ENCODE data around the gene SLC4A5. TPM values are rescaled to one million over a fixed set of nuclear protein-coding genes. Genes with fewer than 3 reads are reported as not detected.

The SLC4A5 gene
- total and polyA plus RNA-seq, 2 of the 8 experiments (the other 6 are each of a cell fraction or from before 2014, with no cell fraction given), result 0.42 to 0.52 TPM

GRCh38 chr2:74188018-74188601 lies 155.1 kb downstream of the SLC4A5 start:
- CTCF ChIA-PET (ENCODE audit: partially characterized antibody), result interaction anchor here (0.6 to 1.8 kb wide), 5 partner anchors 8 to 36 kb away, joined by 3 to 5 read pairs (median 4); partner anchors contain the start of genes MOB1A and MTHFD2
- DNase-seq (ENCODE audit: low read depth in 1 of 2, low spot score in 2 of 2), result no peak

More at GRCh38 chr2:74188018-74188601, 155.1 kb downstream of the SLC4A5 start:
- no peaks in the 10 kb centered on the region for H3K23me2 ChIP-seq (ENCODE audit: low read depth, low read length)
- H2BK15ac ChIP-seq (ENCODE audit: low read length), result no peak overlapping the region
- peak overlapping the region; percentile 87 for H2BK20ac ChIP-seq (ENCODE audit: low read length)
- H4K8ac ChIP-seq (ENCODE audit: extremely low read depth, insufficient read depth, low read length), result peak overlapping the region; percentile 86
- H4K91ac ChIP-seq (replicated peaks; ENCODE audit: insufficient read length, low read length), result peak overlapping the region; percentile 91
- H3K4ac ChIP-seq (replicated peaks; ENCODE audit: insufficient read length, low read depth, low read length), result peak overlapping the region; percentile 98
- 73% methylated on average over 6 of the region's 6 CpGs; no CpG with 5 or more reads in 1 of the 2 experiments for WGBS, 2 experiments (ENCODE audit: extremely low coverage in 1 of 2, insufficient coverage in 1 of 2, insufficient read length in 1 of 2, insufficient replicate concordance in 2 of 2, low coverage in 1 of 2, low lambda C conversion rate in 2 of 2, missing lambda C conversion rate in 1 of 2)
- peak overlapping the region; percentile 84 for H3K18ac ChIP-seq (ENCODE audit: extremely low read depth, low read length)
- no peaks in the 10 kb centered on the region for H3K79me2 ChIP-seq (ENCODE audit: control insufficient read depth in 1 of 2, insufficient read depth in 2 of 2, low read length in 2 of 2)
- H4K20me1 ChIP-seq (replicated peaks in 1 of 2; ENCODE audit: control insufficient read depth in 1 of 2, insufficient read depth in 2 of 2, low read length in 2 of 2), result no peaks in the 10 kb centered on the region
- H3K4me2 ChIP-seq (ENCODE audit: insufficient read depth in 1 of 2, low read depth in 2 of 2, low read length in 2 of 2), result peak overlapping the region; percentile 34 to 42
- H3K4me3 ChIP-seq (ENCODE audit: extremely low read depth in 1 of 4, insufficient read depth in 2 of 4, low read depth in 3 of 4, low read length in 4 of 4), result 0 out of 8 replicates have a peak overlapping the region, but pooled peaks of 1 of the 4 experiments have one; percentile 5
- H3K23ac ChIP-seq (ENCODE audit: insufficient read length), result no peak overlapping the region
- TF ChIP-seq TBP (IDR thresholded peaks at IDR 0.05; ENCODE audit: low read depth, low read length) (peak; percentile 39; the same call in 1 of the 2 replicates), TCF12 (IDR thresholded peaks at IDR 0.05; ENCODE audit: low read depth, low read length) (no peak)
- POLR2A ChIA-PET (ENCODE audit: partially characterized antibody), result interaction anchor here (0.8 to 72.1 kb wide), 4 partner anchors 10 to 68 kb away, joined by 3 to 2699 read pairs (median 1351); partner anchors contain the start of genes BOLA3, MOB1A and MTHFD2
- peak overlapping the region; percentile 86 for H3K56ac ChIP-seq (replicated peaks; ENCODE audit: insufficient read length, low read depth, low read length)
- H3K79me1 ChIP-seq (ENCODE audit: low read depth, low read length), result no peaks in the 10 kb centered on the region
- peak overlapping the region; percentile 2 for H3K14ac ChIP-seq (ENCODE audit: insufficient read length)
- FAIRE-seq, result no peak
- peak overlapping the region; percentile 89 for H4K5ac ChIP-seq (ENCODE audit: insufficient read length, low read depth, low read length)
- H3K36me3 ChIP-seq (ENCODE audit: control insufficient read depth in 2 of 4, insufficient read depth in 4 of 4, low read length in 3 of 4), result no peaks in the 10 kb centered on the region
- no peak overlapping the region; a peak in 2 of 7 replicates for H3K9ac ChIP-seq (replicated peaks in 1 of 4; ENCODE audit: extremely low read depth in 1 of 4, low read depth in 3 of 4, low read length in 3 of 4)
- H3K27ac ChIP-seq (ENCODE audit: low read depth, low read length), result peak overlapping the region; percentile 69
- peak overlapping the region; percentile 91 for H2AFZ ChIP-seq (ENCODE audit: low read length)
- H2BK5ac ChIP-seq (ENCODE audit: low read depth, low read length), result peak overlapping the region; percentile 78; the same call in 1 of the 2 replicates
- peaks cover 2 to 13% (median 3%) of the 10 kb centered on the region in 4 experiments for H3K4me1 ChIP-seq (replicated peaks in 1 of 4; ENCODE audit: control insufficient read depth in 3 of 4, insufficient read depth in 4 of 4, low read length in 3 of 4)
- H3K9me3 ChIP-seq (ENCODE audit: insufficient read depth in 2 of 2, low read depth in 1 of 2, low read length in 1 of 2), result no peaks in the 10 kb centered on the region
- peak overlapping the region; percentile 95 for H2BK120ac ChIP-seq (replicated peaks; ENCODE audit: low read depth, low read length)
- H3K27me3 ChIP-seq (replicated peaks in 1 of 4; ENCODE audit: control insufficient read depth in 3 of 4, extremely low read depth in 1 of 4, insufficient read depth in 3 of 4, low read length in 3 of 4), result no peaks in the 10 kb centered on the region
- H2AK5ac ChIP-seq (ENCODE audit: low read depth, low read length), result no peak overlapping the region; the same call in 1 of the 2 replicates
- H2BK12ac ChIP-seq (ENCODE audit: low read depth, low read length), result peak overlapping the region; percentile 33; the same call in 1 of the 2 replicates

Data from H1 (cell line).